Endothelial cell (in vitro differentiated cells): Measurements from ENCODE around the gene PLSCR1. TPM values are rescaled to one million over a fixed set of nuclear protein-coding genes. Genes with fewer than 3 reads are reported as not detected.

Experiments used
- DNase-seq: peaks from one replicate; pipeline ENCODE4 v3.0.0; 2021; ENCODE audit warnings: low spot score
- H3K27ac Mint-ChIP-seq: one replicate; pipeline ENCODE4 v1.8.0; 2021; ENCODE audit warnings: mixed read lengths, inconsistent platforms; ENCODE audit not compliant: unreplicated experiment
- H3K27me3 Mint-ChIP-seq: one replicate; pipeline ENCODE4 v1.8.0; 2021; ENCODE audit warnings: mild to moderate bottlenecking, moderate library complexity, mixed read lengths, inconsistent platforms; ENCODE audit not compliant: unreplicated experiment
- H3K36me3 Mint-ChIP-seq: one replicate; pipeline ENCODE4 v1.8.0; 2021; ENCODE audit warnings: mild to moderate bottlenecking, low read depth, mixed read lengths, inconsistent platforms; ENCODE audit not compliant: unreplicated experiment
- H3K4me1 Mint-ChIP-seq: one replicate; pipeline ENCODE4 v1.8.0; 2021; ENCODE audit warnings: mild to moderate bottlenecking, mixed read lengths, inconsistent platforms; ENCODE audit not compliant: unreplicated experiment
- H3K4me3 Mint-ChIP-seq: one replicate; pipeline ENCODE4 v1.8.0; 2021; ENCODE audit warnings: mild to moderate bottlenecking, mixed read lengths, inconsistent platforms; ENCODE audit not compliant: unreplicated experiment
- H3K9me3 Mint-ChIP-seq: one replicate; pipeline ENCODE4 v1.8.0; 2021; ENCODE audit warnings: mixed read lengths, inconsistent platforms; ENCODE audit not compliant: unreplicated experiment
- total RNA-seq: library from RNA; stranded (reverse); fragmentation: NEBNext Ultra II Directional; extraction: Animal tissue kit (Norgen Biotek cat#: 25700); gene quantifications from one replicate; pipeline ENCODE4 v1.2.1, GENCODE V29; 2021; ENCODE audit not compliant: unreplicated experiment
- TF ChIP-seq, protein P1 (sequence below): fragments of 200-600 bp; sonication (generic); IDR thresholded peaks from one replicate; pipeline ENCODE4 v1.5.0; 2021; ENCODE audit warnings: antibody characterized with exemption; ENCODE audit not compliant: unreplicated experiment

PLSCR1 gene
- total RNA-seq, 1 donor from 2014 or later: 77.1 TPM

DNA sequence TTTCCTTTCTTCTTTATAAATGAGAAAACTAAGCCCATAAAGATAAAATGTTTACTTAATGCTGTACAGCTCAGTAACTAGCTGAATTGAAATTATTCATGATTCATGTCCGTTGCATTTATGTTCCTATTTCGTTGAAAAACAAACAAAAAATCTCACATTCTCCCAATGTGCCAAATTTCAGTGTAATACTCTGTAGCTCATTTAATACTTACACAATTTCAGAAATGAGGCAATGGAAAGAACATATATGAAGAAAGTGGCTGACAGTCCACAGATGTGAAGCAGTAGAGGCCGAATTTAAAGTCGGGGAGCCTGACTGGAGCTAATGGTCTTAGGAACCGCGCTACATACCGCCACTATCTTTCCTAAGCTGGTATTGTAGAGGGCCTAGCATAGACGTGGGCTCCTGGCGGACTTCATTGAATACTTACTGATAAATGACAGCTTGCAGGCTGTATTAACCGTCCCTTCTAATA lies 75.7 kb downstream of the PLSCR1 start:
- Mint-ChIP-seq H3K4me3 (no peak overlapping the region), H3K4me1 (no peaks in the 10 kb centered on the region), H3K36me3 (no peaks in the 10 kb centered on the region), H3K27me3 (no peaks in the 10 kb centered on the region), H3K9me3 (no peaks in the 10 kb centered on the region), H3K27ac (no peak overlapping the region)
- DNase-seq: no peak
- TF ChIP-seq, protein P1, sequence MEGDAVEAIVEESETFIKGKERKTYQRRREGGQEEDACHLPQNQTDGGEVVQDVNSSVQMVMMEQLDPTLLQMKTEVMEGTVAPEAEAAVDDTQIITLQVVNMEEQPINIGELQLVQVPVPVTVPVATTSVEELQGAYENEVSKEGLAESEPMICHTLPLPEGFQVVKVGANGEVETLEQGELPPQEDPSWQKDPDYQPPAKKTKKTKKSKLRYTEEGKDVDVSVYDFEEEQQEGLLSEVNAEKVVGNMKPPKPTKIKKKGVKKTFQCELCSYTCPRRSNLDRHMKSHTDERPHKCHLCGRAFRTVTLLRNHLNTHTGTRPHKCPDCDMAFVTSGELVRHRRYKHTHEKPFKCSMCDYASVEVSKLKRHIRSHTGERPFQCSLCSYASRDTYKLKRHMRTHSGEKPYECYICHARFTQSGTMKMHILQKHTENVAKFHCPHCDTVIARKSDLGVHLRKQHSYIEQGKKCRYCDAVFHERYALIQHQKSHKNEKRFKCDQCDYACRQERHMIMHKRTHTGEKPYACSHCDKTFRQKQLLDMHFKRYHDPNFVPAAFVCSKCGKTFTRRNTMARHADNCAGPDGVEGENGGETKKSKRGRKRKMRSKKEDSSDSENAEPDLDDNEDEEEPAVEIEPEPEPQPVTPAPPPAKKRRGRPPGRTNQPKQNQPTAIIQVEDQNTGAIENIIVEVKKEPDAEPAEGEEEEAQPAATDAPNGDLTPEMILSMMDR: no peak

DNA sequence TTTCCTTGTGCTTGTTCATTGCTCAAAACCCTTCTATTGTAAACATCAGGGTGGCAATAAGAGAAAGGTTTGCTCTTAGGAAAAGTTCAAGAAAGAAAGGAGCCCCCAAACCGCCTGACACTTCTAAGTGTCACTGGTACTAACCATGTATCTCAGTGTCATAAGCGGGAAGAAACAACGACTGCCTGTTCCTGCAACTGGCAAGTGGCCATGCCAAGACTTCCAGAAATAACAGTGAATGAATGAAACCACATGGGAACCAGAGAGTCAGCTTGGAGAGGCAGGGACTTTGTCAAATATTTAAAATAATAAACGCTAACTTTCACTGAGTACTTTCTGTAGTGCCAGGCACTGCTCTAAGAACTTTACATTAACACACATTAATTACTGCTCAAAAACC lies 76.2 kb downstream of the PLSCR1 start:
- Mint-ChIP-seq H3K9me3 (no peaks in the 10 kb centered on the region), H3K36me3 (no peaks in the 10 kb centered on the region), H3K4me3 (no peak overlapping the region), H3K4me1 (no peaks in the 10 kb centered on the region), H3K27me3 (no peaks in the 10 kb centered on the region), H3K27ac (no peak overlapping the region)
- TF ChIP-seq, protein P1: no peak
- DNase-seq: no peak

DNA sequence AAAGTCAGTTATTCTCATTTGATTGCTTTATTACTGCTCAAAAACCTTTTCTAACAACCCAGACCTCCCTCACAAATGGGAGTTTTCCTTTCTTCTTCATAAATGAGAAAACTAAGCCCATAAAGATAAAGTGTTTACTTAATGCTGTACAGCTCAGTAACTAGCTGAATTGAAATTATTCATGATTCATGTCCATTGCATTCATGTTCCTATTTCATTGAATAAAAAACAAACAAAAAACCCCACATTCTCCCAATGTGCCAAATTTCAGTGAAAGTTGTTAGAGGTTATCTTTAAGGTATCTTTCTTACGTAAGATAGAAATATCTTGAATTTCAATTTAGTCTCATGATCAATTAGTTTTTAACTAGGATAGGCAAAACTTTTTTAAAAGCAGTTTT lies 77.8 kb downstream of the PLSCR1 start:
- no peaks in the 10 kb centered on the region for H3K27me3 Mint-ChIP-seq
- H3K36me3 Mint-ChIP-seq: no peaks in the 10 kb centered on the region
- H3K4me1 Mint-ChIP-seq: no peaks in the 10 kb centered on the region
- DNase-seq: no peak
- TF ChIP-seq, protein P1: no peak
- no peak overlapping the region for H3K4me3 Mint-ChIP-seq
- no peaks in the 10 kb centered on the region for H3K9me3 Mint-ChIP-seq
- H3K27ac Mint-ChIP-seq: no peak overlapping the region

DNA sequence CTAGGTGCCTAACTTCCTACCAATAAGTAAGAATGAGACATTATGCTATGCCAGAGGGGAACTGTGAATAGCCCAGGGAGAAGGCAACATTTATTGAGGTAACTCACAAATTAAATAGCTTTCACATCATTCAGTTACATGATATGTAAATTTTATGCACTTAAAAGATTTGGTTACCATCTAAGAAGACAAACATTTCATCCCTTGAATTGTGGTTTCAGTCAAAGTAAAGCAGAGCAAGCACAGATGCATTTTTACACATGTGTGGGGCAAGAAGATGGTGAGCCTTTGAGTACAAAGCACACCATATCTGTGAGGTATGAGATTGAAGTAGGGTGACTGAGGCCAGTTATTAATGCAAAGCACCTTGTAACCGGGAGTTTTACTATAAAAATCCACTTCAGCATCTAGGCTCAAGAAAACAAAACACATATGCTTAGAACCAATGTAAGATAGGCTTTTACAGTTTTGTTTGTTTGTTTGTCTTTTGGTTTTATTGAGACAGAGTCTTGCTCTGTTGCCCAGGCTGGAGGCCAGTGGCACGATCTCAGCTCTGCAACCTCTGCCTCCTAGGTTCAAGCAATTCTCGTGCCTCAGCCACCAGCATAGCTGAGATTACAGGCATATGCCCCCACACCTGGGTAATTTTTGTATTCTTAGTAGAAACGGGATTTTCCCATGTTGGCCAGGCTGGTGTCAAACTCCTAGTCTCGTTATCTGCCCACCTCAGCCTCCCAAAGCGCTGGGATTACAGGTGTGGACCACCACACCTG lies 78.5 kb downstream of the PLSCR1 start:
- DNase-seq: no peak
- H3K9me3 Mint-ChIP-seq: no peaks in the 10 kb centered on the region
- H3K27me3 Mint-ChIP-seq: no peaks in the 10 kb centered on the region
- no peaks in the 10 kb centered on the region for H3K4me1 Mint-ChIP-seq
- TF ChIP-seq, protein P1: no peak
- no peak overlapping the region for H3K27ac Mint-ChIP-seq
- H3K36me3 Mint-ChIP-seq: no peaks in the 10 kb centered on the region
- H3K4me3 Mint-ChIP-seq: no peak overlapping the region

Other genes starting within 250 kb of the PLSCR1 start
- not detected for gene PLSCR2, start 75.0 kb downstream of the PLSCR1 start, total RNA-seq
- gene PLSCR5, start 60.7 kb upstream of the PLSCR1 start, total RNA-seq: not detected